Measurements from ENCODE around the gene ST7L.
"Not testable (repeated sequence)": the region's sequence is repeated elsewhere in the genome, so short reads cannot be mapped to it uniquely, and the experiment has no call there.

The ST7L gene

GRCh38 chr1:112492076-112492475 is 126.9 kb downstream of the ST7L start:
- no peak for DNase-seq (ENCODE audit: low spot score)

DNA sequence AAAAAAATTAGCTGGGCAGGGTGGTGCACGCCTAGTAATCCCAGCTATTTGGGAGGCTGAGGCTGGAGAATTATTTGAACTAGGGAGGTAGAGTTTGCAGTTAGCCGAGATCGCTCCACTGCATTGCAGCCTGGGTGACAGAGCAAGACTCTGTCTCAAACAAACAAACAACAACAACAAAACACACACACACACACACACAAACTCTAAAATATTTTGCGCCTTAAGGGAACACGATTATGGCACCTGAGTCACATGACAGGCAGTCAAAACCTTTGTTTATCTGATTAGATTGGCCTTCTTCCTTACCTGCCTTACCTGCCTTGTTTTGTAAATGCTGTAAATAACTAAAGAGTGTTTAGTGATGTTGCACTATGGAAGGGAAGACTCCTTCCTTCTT is 130.8 kb downstream of the ST7L start:
- no peak for DNase-seq (ENCODE audit: low spot score)

DNA sequence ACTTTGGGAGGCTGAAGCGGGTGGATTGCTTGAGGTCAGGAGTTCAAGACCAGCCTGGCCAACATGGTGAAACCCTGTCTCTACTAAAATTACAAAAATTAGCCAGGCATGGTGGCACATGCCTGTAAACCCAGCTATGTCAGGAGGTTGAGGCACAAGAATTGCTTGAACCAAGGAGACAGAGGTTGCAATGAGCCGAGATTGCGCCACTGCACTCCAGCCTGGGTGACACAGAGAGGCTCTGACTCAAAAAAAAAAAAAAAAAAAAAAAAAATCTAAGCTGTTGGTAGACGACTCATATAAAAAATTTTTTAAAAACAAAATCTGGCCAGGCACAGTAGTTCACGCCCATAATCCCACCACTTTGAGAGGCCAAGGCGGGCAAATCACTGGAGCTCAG is 131.3 kb downstream of the ST7L start:
- not testable (repeated sequence) for DNase-seq (ENCODE audit: low spot score)

DNA sequence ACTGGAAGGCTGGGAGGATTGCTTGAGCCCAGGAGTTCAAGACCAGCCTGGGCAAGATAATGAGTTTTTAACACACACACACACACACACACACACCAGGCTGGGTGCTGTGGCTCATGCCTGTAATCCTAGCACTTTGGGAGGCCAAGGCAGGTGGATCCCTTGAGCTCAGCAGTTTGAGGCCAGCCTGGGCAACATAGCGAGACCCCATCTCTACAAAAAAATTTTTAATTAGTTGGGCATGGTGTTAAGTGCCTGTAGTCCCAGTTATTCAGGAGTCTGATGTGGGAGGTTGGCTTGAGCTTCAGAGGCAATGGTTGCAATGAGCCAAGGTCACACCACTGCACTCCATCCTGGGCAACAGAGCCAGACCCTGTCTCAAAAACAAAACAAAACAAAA is 132.9 kb downstream of the ST7L start:
- DNase-seq (ENCODE audit: low spot score) = not testable (repeated sequence)

GRCh38 chr1:112478314-112478713 is 140.6 kb downstream of the ST7L start:
- DNase-seq (ENCODE audit: low spot score) = no peak

- DNase-seq (ENCODE audit: low spot score) = no peak
Measured at GRCh38 chr1:112477550-112477949, 141.4 kb downstream of the ST7L start.
